Neural progenitor cell (in vitro differentiated cells): ENCODE measurements around the gene MAST2.

Experiments used
- EZH2 ChIP-seq: fragments of 200-600 bp; sonication (generic); IDR thresholded peaks from 2 replicates; pipeline ENCODE4 v1.6.1; 2017; ENCODE audit warnings: antibody characterized with exemption, mild to moderate bottlenecking, moderate library complexity
- EZH2phosphoT487 ChIP-seq: fragments of 200-600 bp; sonication (generic); IDR thresholded peaks from 2 replicates; pipeline ENCODE4 v1.6.1; 2017; ENCODE audit warnings: antibody characterized with exemption
- TF ChIP-seq, protein P1 (sequence below): fragments of 200-600 bp; sonication (generic); IDR thresholded peaks from 2 replicates; pipeline ENCODE4 v1.5.1; 2017; ENCODE audit warnings: antibody characterized with exemption, mild to moderate bottlenecking

DNA sequence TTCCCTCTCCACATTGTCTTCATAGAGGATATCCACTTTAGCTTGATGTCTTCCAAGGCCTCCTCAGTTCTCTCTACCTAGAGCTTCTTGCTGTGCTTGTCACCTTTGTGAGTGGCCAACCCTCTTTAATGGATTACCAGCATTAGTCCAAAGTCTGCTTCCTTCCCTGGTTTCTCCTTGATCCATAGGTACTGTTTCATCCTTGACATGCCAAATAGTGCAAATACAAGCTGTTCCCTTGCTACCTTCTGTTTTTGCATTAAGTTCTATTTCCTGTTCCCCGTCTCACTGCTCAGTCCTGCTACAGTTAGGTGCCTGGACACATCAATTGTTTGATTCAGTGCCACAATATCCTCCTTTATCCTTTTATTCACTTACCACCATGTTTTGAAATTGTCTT is 19.2 kb downstream of the MAST2 start:
- TF ChIP-seq, protein P1, sequence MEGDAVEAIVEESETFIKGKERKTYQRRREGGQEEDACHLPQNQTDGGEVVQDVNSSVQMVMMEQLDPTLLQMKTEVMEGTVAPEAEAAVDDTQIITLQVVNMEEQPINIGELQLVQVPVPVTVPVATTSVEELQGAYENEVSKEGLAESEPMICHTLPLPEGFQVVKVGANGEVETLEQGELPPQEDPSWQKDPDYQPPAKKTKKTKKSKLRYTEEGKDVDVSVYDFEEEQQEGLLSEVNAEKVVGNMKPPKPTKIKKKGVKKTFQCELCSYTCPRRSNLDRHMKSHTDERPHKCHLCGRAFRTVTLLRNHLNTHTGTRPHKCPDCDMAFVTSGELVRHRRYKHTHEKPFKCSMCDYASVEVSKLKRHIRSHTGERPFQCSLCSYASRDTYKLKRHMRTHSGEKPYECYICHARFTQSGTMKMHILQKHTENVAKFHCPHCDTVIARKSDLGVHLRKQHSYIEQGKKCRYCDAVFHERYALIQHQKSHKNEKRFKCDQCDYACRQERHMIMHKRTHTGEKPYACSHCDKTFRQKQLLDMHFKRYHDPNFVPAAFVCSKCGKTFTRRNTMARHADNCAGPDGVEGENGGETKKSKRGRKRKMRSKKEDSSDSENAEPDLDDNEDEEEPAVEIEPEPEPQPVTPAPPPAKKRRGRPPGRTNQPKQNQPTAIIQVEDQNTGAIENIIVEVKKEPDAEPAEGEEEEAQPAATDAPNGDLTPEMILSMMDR, result no peak
- TF ChIP-seq EZH2, result no peak
- no peak for TF ChIP-seq EZH2phosphoT487
